Measurements from ENCODE around the gene TUBB2B. TPM values are rescaled to one million over a fixed set of nuclear protein-coding genes. Genes with fewer than 3 reads are reported as not detected.

Gene TUBB2B
- total and polyA plus RNA-seq, 2 donors (not counting 1 experiment from before 2014, with no cell fraction given), result 14.7 TPM; not detected in 1

DNA sequence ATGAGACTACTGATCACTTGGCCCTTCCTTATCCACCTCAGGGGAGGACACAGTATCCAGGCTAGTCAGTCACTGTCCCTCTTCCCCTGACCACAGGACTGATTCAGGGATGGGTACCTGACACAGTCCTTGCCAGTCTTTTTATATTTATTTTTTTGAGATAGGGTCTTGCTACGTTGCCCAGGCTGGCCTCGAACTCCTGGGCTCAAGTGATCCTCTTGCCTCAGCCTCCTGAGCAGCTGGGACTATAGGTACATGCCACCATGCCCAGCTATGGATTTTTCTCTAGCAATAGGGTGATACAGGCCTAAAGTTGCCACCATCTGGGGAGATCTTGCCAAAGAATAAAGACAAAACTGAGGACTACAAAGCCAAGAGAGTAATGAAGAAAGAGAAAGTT, 10.2 kb downstream of the TUBB2B start:
- H3K4me1 Mint-ChIP-seq, result no peaks in the 10 kb centered on the region

DNA sequence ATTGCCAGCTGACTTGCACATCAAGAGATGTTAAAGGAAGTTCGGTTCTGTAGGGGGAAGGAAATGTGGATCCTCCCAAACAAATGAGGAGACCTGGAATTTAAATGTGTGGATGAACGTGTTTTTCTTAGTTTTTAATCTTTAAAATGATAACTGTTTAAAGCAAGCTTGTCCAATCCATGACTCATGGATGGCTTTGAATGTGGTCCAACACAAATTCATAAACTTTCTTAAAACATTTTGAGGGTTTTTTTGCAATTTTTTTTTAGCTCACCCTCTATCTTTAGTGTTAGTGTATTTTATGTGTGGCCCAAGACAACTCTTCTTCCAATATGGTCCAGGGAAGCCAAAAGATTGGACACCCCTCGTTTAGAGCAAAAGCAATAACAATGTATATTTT, 12.6 kb downstream of the TUBB2B start:
- Mint-ChIP-seq H3K4me1 (no peaks in the 10 kb centered on the region), H3K9me3 (ENCODE audit: insufficient read depth) (no peaks in the 10 kb centered on the region), H3K27me3 (peaks cover 49% of the 10 kb centered on the region), H3K4me3 (no peak overlapping the region), H3K27ac (no peak overlapping the region)
- Histone ChIP-seq H3K36me3 (replicated peaks in 1 of 2; ENCODE audit: control extremely low read depth in 1 of 2, control insufficient read depth in 1 of 2, extremely low read depth in 1 of 2, insufficient read depth in 2 of 2, low read length in 1 of 2) (no peaks in the 10 kb centered on the region), H3K27me3 (replicated peaks in 1 of 4; ENCODE audit: control extremely low read depth in 1 of 4, control insufficient read depth in 3 of 4, insufficient read depth in 4 of 4, low read length in 3 of 4) (peaks cover 0 to 23% (median 5%) of the 10 kb centered on the region in 4 experiments), H3K4me2 (replicated peaks; ENCODE audit: low read depth, low read length, poor library complexity, severe bottlenecking) (no peak overlapping the region), H3K79me2 (ENCODE audit: control insufficient read depth, insufficient read depth, low read length) (no peaks in the 10 kb centered on the region), H3K4me3 (ENCODE audit: control extremely low read depth in 1 of 5, extremely low read depth in 1 of 5, insufficient read depth in 1 of 5, low read depth in 2 of 5, low read length in 4 of 5) (no peak overlapping the region), H2AFZ (ENCODE audit: insufficient read depth, low read depth, low read length, poor library complexity, severe bottlenecking) (no peak overlapping the region), H3K9ac (ENCODE audit: low read length) (no peak overlapping the region), H3K27ac (ENCODE audit: low read length in 2 of 2) (no peak overlapping the region), H3K9me3 (ENCODE audit: control extremely low read depth in 1 of 3, control insufficient read depth in 2 of 3, insufficient read depth in 1 of 3, low read length in 2 of 3) (no peaks in the 10 kb centered on the region), H4K20me1 (ENCODE audit: control insufficient read depth, insufficient read depth, low read length, poor library complexity, severe bottlenecking) (no peaks in the 10 kb centered on the region), H3K4me1 (ENCODE audit: control insufficient read depth in 2 of 2, insufficient read depth in 2 of 2, low read length in 2 of 2) (no peaks in the 10 kb centered on the region)
- ATAC-seq (ENCODE audit: low read depth), result no peak
- WGBS (ENCODE audit: insufficient coverage), result 86% methylated on average over 2 of the region's 3 CpGs
- intact Hi-C loops (cut with micrococcal nuclease), result no loop called here
- no peak for DNase-seq
- CTCF ChIA-PET, result no interaction called here
- TF ChIP-seq EZH2 (IDR thresholded peaks at IDR 0.05; ENCODE audit: borderline replicate concordance, insufficient read depth, low read depth, low read length, poor library complexity, severe bottlenecking) (no peak), CTCF (IDR thresholded peaks at IDR 0.05) (no peak)
- POLR2A ChIA-PET, result no interaction called here

More for the DNA sequence above, 10.2 kb downstream of the TUBB2B start:
- no peak overlapping the region for H3K4me3 Mint-ChIP-seq
- Histone ChIP-seq H3K79me2 (ENCODE audit: control insufficient read depth, insufficient read depth, low read length) (no peaks in the 10 kb centered on the region), H3K4me3 (ENCODE audit: control extremely low read depth in 1 of 5, extremely low read depth in 1 of 5, insufficient read depth in 1 of 5, low read depth in 2 of 5, low read length in 4 of 5) (no peak overlapping the region), H3K36me3 (replicated peaks in 1 of 2; ENCODE audit: control extremely low read depth in 1 of 2, control insufficient read depth in 1 of 2, extremely low read depth in 1 of 2, insufficient read depth in 2 of 2, low read length in 1 of 2) (no peaks in the 10 kb centered on the region), H3K4me1 (ENCODE audit: control insufficient read depth in 2 of 2, insufficient read depth in 2 of 2, low read length in 2 of 2) (no peaks in the 10 kb centered on the region), H3K9ac (ENCODE audit: low read length) (no peak overlapping the region), H3K4me2 (replicated peaks; ENCODE audit: low read depth, low read length, poor library complexity, severe bottlenecking) (no peak overlapping the region), H2AFZ (ENCODE audit: insufficient read depth, low read depth, low read length, poor library complexity, severe bottlenecking) (no peak overlapping the region), H3K27ac (ENCODE audit: low read length in 2 of 2) (no peak overlapping the region), H3K27me3 (replicated peaks in 1 of 4; ENCODE audit: control extremely low read depth in 1 of 4, control insufficient read depth in 3 of 4, insufficient read depth in 4 of 4, low read length in 3 of 4) (peaks cover 0 to 25% (median 5%) of the 10 kb centered on the region in 4 experiments), H4K20me1 (ENCODE audit: control insufficient read depth, insufficient read depth, low read length, poor library complexity, severe bottlenecking) (no peaks in the 10 kb centered on the region), H3K9me3 (ENCODE audit: control extremely low read depth in 1 of 3, control insufficient read depth in 2 of 3, insufficient read depth in 1 of 3, low read length in 2 of 3) (no peaks in the 10 kb centered on the region)
- no peak overlapping the region for H3K27ac Mint-ChIP-seq
- intact Hi-C loops (cut with micrococcal nuclease), result no loop called here
- ATAC-seq (ENCODE audit: low read depth), result no peak
- H3K27me3 Mint-ChIP-seq, result peaks cover 55% of the 10 kb centered on the region
- 94% methylated on average over 2 of the region's 2 CpGs for WGBS (ENCODE audit: insufficient coverage)
- no peak for DNase-seq
- TF ChIP-seq EZH2 (IDR thresholded peaks at IDR 0.05; ENCODE audit: borderline replicate concordance, insufficient read depth, low read depth, low read length, poor library complexity, severe bottlenecking) (no peak), CTCF (IDR thresholded peaks at IDR 0.05) (no peak)
- ChIA-PET CTCF (no interaction called here), POLR2A (no interaction called here)
- H3K9me3 Mint-ChIP-seq (ENCODE audit: insufficient read depth), result no peaks in the 10 kb centered on the region
